ENCODE measurements around the gene PBX1.

Gene PBX1

DNA sequence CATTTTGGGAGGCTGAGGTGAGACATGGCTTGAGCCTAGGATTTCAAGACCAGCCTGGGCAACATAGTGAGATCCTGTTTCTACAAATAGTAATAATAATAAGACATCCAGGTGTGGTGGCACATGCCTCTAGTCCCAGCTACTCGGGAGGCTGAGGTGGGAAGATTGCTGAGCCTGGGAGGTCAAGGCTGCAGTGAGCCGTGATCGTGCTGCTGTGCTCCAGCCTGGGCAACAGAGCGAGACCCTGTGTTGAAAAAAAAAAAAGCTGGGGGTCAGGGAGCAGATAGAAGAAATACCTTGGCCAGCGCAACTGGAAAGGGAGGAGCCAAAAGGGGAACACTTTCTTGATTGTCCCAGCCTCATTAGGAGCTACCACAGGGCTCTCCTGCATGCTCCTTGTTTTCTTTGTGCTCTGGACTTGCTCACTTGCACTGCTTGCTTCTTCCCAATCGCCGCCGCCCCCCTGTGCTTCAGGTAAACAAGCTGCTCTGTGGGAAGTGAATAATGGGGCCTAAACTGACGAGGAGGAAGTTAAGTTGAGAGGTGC lies 31.1 kb downstream of the PBX1 start:
- Histone ChIP-seq H3K36me3 (replicated peaks in 1 of 2; ENCODE audit: control insufficient read depth in 2 of 2, insufficient read depth in 2 of 2, low read length in 2 of 2) (peaks cover 1 to 24% of the 10 kb centered on the region in 2 donors), H3K9ac (ENCODE audit: low read depth, low read length, poor library complexity) (peak overlapping the region; percentile 0), H2BK12ac (ENCODE audit: low read length) (no peak overlapping the region), H3K23ac (ENCODE audit: low read depth, low read length, poor library complexity) (no peak overlapping the region), H2BK15ac (ENCODE audit: low read length) (no peak overlapping the region), H3K4me3 (ENCODE audit: low read length in 2 of 2) (no peak overlapping the region), H2BK120ac (ENCODE audit: low read depth, low read length) (no peak overlapping the region), H3K4ac (ENCODE audit: low read length) (no peak overlapping the region), H4K91ac (ENCODE audit: low read depth, low read length, poor library complexity) (no peak overlapping the region), H3K4me2 (ENCODE audit: insufficient read depth, low read length, poor library complexity, severe bottlenecking) (peak overlapping the region; percentile 19), H3K14ac (ENCODE audit: low read length) (no peak overlapping the region), H2AK5ac (ENCODE audit: low read depth, low read length) (no peak overlapping the region), H3K4me1 (ENCODE audit: control insufficient read depth in 2 of 2, insufficient read depth in 1 of 2, low read depth in 1 of 2, low read length in 2 of 2) (peaks cover 40 to 53% of the 10 kb centered on the region in 2 donors), H3K9me3 (replicated peaks in 1 of 2; ENCODE audit: control insufficient read depth in 2 of 2, insufficient read depth in 1 of 2, low read depth in 1 of 2, low read length in 2 of 2) (no peaks in the 10 kb centered on the region), H3K18ac (ENCODE audit: low read length) (peak overlapping the region; percentile 15), H2AFZ (ENCODE audit: low read length) (no peak overlapping the region), H4K8ac (ENCODE audit: low read depth, low read length) (no peak overlapping the region), H2BK5ac (ENCODE audit: low read length) (no peak overlapping the region), H3K27ac (replicated peaks; ENCODE audit: low read length) (peak overlapping the region; percentile 94), H3K79me1 (ENCODE audit: low read depth, low read length) (peaks cover 7% of the 10 kb centered on the region), H3K27me3 (ENCODE audit: control insufficient read depth in 3 of 3, insufficient read depth in 3 of 3, low read depth in 1 of 3, low read length in 3 of 3) (no peaks in the 10 kb centered on the region)
- WGBS, 2 donors (ENCODE audit: extremely low coverage in 2 of 2, insufficient read length in 2 of 2, insufficient replicate concordance in 1 of 2), result no CpG with 5 or more reads among the region's 9 CpGs
- no peak for DNase-seq (ENCODE audit: low spot score)

DNA sequence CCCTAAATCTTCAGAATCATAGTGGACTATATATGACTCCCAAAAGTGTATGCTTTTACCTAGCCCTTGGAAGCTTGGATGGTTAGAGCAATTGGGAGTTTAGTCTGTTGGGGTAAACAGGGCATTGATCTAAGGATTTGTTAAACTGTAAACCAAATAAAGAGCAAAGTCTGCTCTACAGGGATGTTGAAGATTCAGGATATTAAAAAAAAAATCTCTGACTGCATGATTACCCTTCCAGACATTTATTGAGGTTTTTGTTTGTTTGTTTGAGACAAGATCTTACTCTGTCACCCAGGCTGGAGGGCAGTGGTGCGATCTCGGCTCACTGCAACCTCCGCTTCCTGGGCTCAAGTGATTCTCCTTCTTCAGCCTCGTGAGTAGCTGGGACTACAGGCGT lies 31.6 kb downstream of the PBX1 start:
- no peak overlapping the region for H4K91ac ChIP-seq (ENCODE audit: low read depth, low read length, poor library complexity)
- H4K8ac ChIP-seq (ENCODE audit: low read depth, low read length), result no peak overlapping the region
- DNase-seq (ENCODE audit: low spot score), result no peak
- H3K27me3 ChIP-seq (ENCODE audit: control insufficient read depth in 3 of 3, insufficient read depth in 3 of 3, low read depth in 1 of 3, low read length in 3 of 3), result no peaks in the 10 kb centered on the region
- H3K9ac ChIP-seq (ENCODE audit: low read depth, low read length, poor library complexity), result peak overlapping the region; percentile 0
- no peak overlapping the region for H2AK5ac ChIP-seq (ENCODE audit: low read depth, low read length)
- peaks cover 40 to 51% of the 10 kb centered on the region in 2 donors for H3K4me1 ChIP-seq (ENCODE audit: control insufficient read depth in 2 of 2, insufficient read depth in 1 of 2, low read depth in 1 of 2, low read length in 2 of 2)
- H3K18ac ChIP-seq (ENCODE audit: low read length), result no peak overlapping the region
- H3K4me2 ChIP-seq (ENCODE audit: insufficient read depth, low read length, poor library complexity, severe bottlenecking), result peak overlapping the region; percentile 19
- no peak overlapping the region for H2AFZ ChIP-seq (ENCODE audit: low read length)
- no peak overlapping the region for H2BK5ac ChIP-seq (ENCODE audit: low read length)
- peak overlapping the region; percentile 94 for H3K27ac ChIP-seq (replicated peaks; ENCODE audit: low read length)
- no CpG with 5 or more reads among the region's 5 CpGs for WGBS, 2 donors (ENCODE audit: extremely low coverage in 2 of 2, insufficient read length in 2 of 2, insufficient replicate concordance in 1 of 2)
- H2BK12ac ChIP-seq (ENCODE audit: low read length), result no peak overlapping the region
- peaks cover 7% of the 10 kb centered on the region for H3K79me1 ChIP-seq (ENCODE audit: low read depth, low read length)
- H2BK15ac ChIP-seq (ENCODE audit: low read length), result no peak overlapping the region
- H3K36me3 ChIP-seq (replicated peaks in 1 of 2; ENCODE audit: control insufficient read depth in 2 of 2, insufficient read depth in 2 of 2, low read length in 2 of 2), result peaks cover 1 to 19% of the 10 kb centered on the region in 2 donors
- H2BK120ac ChIP-seq (ENCODE audit: low read depth, low read length), result no peak overlapping the region
- no peak overlapping the region for H3K4me3 ChIP-seq (ENCODE audit: low read length in 2 of 2)
- H3K9me3 ChIP-seq (replicated peaks in 1 of 2; ENCODE audit: control insufficient read depth in 2 of 2, insufficient read depth in 1 of 2, low read depth in 1 of 2, low read length in 2 of 2), result no peaks in the 10 kb centered on the region
- no peak overlapping the region for H3K23ac ChIP-seq (ENCODE audit: low read depth, low read length, poor library complexity)
- no peak overlapping the region for H3K4ac ChIP-seq (ENCODE audit: low read length)
- H3K14ac ChIP-seq (ENCODE audit: low read length), result no peak overlapping the region

GRCh38 chr1:164591858-164592257 lies 32.9 kb downstream of the PBX1 start:
- H3K9ac ChIP-seq (ENCODE audit: low read depth, low read length, poor library complexity), result no peak overlapping the region
- no peak overlapping the region for H3K4me3 ChIP-seq (ENCODE audit: low read length in 2 of 2)
- H3K27me3 ChIP-seq (ENCODE audit: control insufficient read depth in 3 of 3, insufficient read depth in 3 of 3, low read depth in 1 of 3, low read length in 3 of 3), result no peaks in the 10 kb centered on the region
- DNase-seq (ENCODE audit: low spot score), result no peak
- H3K9me3 ChIP-seq (replicated peaks in 1 of 2; ENCODE audit: control insufficient read depth in 2 of 2, insufficient read depth in 1 of 2, low read depth in 1 of 2, low read length in 2 of 2), result no peaks in the 10 kb centered on the region
- no peak overlapping the region for H2BK12ac ChIP-seq (ENCODE audit: low read length)
- peaks cover 0 to 16% of the 10 kb centered on the region in 2 donors for H3K36me3 ChIP-seq (replicated peaks in 1 of 2; ENCODE audit: control insufficient read depth in 2 of 2, insufficient read depth in 2 of 2, low read length in 2 of 2)
- H2BK15ac ChIP-seq (ENCODE audit: low read length), result no peak overlapping the region
- H3K79me1 ChIP-seq (ENCODE audit: low read depth, low read length), result peaks cover 3% of the 10 kb centered on the region
- H2BK120ac ChIP-seq (ENCODE audit: low read depth, low read length), result no peak overlapping the region
- no CpG with 5 or more reads among the region's 1 CpG for WGBS, 2 donors (ENCODE audit: extremely low coverage in 2 of 2, insufficient read length in 2 of 2, insufficient replicate concordance in 1 of 2)
- H3K18ac ChIP-seq (ENCODE audit: low read length), result no peak overlapping the region
- no peak overlapping the region for H3K14ac ChIP-seq (ENCODE audit: low read length)
- H3K23ac ChIP-seq (ENCODE audit: low read depth, low read length, poor library complexity), result no peak overlapping the region
- H3K4ac ChIP-seq (ENCODE audit: low read length), result no peak overlapping the region
- peaks cover 36 to 41% of the 10 kb centered on the region in 2 donors for H3K4me1 ChIP-seq (ENCODE audit: control insufficient read depth in 2 of 2, insufficient read depth in 1 of 2, low read depth in 1 of 2, low read length in 2 of 2)
- no peak overlapping the region for H2BK5ac ChIP-seq (ENCODE audit: low read length)
- no peak overlapping the region for H2AK5ac ChIP-seq (ENCODE audit: low read depth, low read length)
- no peak overlapping the region for H4K91ac ChIP-seq (ENCODE audit: low read depth, low read length, poor library complexity)
- H3K4me2 ChIP-seq (ENCODE audit: insufficient read depth, low read length, poor library complexity, severe bottlenecking), result no peak overlapping the region
- no peak overlapping the region for H4K8ac ChIP-seq (ENCODE audit: low read depth, low read length)
- H2AFZ ChIP-seq (ENCODE audit: low read length), result no peak overlapping the region
- peak overlapping the region; percentile 45 for H3K27ac ChIP-seq (replicated peaks; ENCODE audit: low read length)

- peaks cover 29 to 33% of the 10 kb centered on the region in 2 donors for H3K4me1 ChIP-seq (ENCODE audit: control insufficient read depth in 2 of 2, insufficient read depth in 1 of 2, low read depth in 1 of 2, low read length in 2 of 2)
- no peak overlapping the region for H2BK120ac ChIP-seq (ENCODE audit: low read depth, low read length)
- no peaks in the 10 kb centered on the region for H3K9me3 ChIP-seq (replicated peaks in 1 of 2; ENCODE audit: control insufficient read depth in 2 of 2, insufficient read depth in 1 of 2, low read depth in 1 of 2, low read length in 2 of 2)
- H3K9ac ChIP-seq (ENCODE audit: low read depth, low read length, poor library complexity), result no peak overlapping the region
- no peak overlapping the region for H2AFZ ChIP-seq (ENCODE audit: low read length)
- H3K27me3 ChIP-seq (ENCODE audit: control insufficient read depth in 3 of 3, insufficient read depth in 3 of 3, low read depth in 1 of 3, low read length in 3 of 3), result no peaks in the 10 kb centered on the region
- peaks cover 0 to 20% of the 10 kb centered on the region in 2 donors for H3K36me3 ChIP-seq (replicated peaks in 1 of 2; ENCODE audit: control insufficient read depth in 2 of 2, insufficient read depth in 2 of 2, low read length in 2 of 2)
- peak overlapping the region; percentile 5 for H3K27ac ChIP-seq (replicated peaks; ENCODE audit: low read length)
- WGBS, 2 donors (ENCODE audit: extremely low coverage in 2 of 2, insufficient read length in 2 of 2, insufficient replicate concordance in 1 of 2), result no CpG with 5 or more reads among the region's 5 CpGs
- no peak overlapping the region for H4K8ac ChIP-seq (ENCODE audit: low read depth, low read length)
- H4K91ac ChIP-seq (ENCODE audit: low read depth, low read length, poor library complexity), result no peak overlapping the region
- no peak overlapping the region for H3K4me3 ChIP-seq (ENCODE audit: low read length in 2 of 2)
- H3K14ac ChIP-seq (ENCODE audit: low read length), result no peak overlapping the region
- peaks cover 3% of the 10 kb centered on the region for H3K79me1 ChIP-seq (ENCODE audit: low read depth, low read length)
- H2BK12ac ChIP-seq (ENCODE audit: low read length), result no peak overlapping the region
- peak overlapping the region; percentile 31 for H3K18ac ChIP-seq (ENCODE audit: low read length)
- H2AK5ac ChIP-seq (ENCODE audit: low read depth, low read length), result no peak overlapping the region
- no peak overlapping the region for H3K4me2 ChIP-seq (ENCODE audit: insufficient read depth, low read length, poor library complexity, severe bottlenecking)
- DNase-seq (ENCODE audit: low spot score), result no peak
- no peak overlapping the region for H3K4ac ChIP-seq (ENCODE audit: low read length)
- no peak overlapping the region for H2BK15ac ChIP-seq (ENCODE audit: low read length)
- no peak overlapping the region for H3K23ac ChIP-seq (ENCODE audit: low read depth, low read length, poor library complexity)
- H2BK5ac ChIP-seq (ENCODE audit: low read length), result peak overlapping the region; percentile 80
Observed at GRCh38 chr1:164592634-164593033, 33.6 kb downstream of the PBX1 start.
